HG03095 (cell line): ENCODE results near the gene EXPH5.

ENCODE experiments used
- ATAC-seq: cut with Tn5 transposase; IDR thresholded peaks from one replicate; pipeline ENCODE4 v1.9.1; 2021; ENCODE audit warnings: moderate library complexity; ENCODE audit not compliant: unreplicated experiment

The EXPH5 gene

DNA sequence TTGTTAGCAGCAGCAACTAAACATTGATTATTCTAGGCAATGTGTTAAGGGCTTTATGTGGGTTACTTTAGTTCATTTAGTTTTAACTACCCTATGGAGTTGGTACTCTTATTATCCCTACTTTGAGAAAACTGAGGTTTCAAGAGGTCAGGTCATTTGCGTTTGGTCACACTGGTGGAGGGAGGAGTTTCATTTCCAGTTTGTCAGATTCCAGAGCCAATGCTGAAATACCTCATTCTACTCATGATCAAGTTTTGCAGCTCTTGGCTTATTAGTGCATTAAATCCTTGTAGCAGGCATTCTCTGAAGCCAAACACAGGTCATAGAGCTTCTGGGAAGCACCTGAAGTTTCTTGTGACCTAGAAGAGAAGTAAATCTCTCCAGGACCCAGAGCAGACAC is 71.2 kb downstream of the EXPH5 start:
- no peak for ATAC-seq

DNA sequence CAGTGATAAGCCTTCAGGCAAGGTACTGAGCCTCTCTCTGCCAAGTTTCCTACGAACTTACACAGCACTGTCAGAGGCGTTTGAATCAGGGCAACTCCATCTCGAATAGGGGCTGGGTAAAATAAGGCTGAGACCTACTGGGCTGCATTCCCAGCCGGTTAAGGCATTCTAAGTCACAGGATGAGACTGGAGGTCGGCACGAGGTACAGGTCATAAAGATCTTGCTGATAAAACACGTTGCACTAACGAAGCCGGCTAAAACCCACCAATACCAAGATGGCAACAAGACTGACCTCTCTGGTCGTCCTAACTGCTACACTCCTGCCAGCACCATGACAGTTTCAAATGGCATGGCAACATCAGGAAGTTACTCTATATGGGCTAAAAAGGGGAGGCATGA is 75.0 kb downstream of the EXPH5 start:
- ATAC-seq: no peak

DNA sequence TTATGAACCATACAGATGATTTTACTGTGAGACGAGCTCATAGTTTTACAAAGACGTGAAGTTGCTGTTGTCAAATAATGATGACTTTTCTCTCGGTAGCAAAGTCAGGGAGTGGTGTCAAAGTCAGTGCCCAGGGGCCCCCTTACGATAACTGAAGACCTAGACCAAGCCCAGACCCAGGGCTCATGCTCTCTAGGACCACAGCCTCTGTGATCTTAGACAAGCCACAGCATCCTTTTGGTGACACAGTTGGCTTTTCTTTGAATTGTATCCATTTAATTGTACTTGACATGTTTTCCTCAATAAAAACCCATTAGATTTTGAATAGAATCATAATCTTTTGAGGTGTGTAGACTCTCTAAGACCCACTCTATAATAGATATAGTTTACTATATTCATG is 77.4 kb downstream of the EXPH5 start:
- no peak for ATAC-seq

- no peak for ATAC-seq
These were observed 80.9 kb downstream of the EXPH5 start for GRCh38 chr11:108512708-108513107.

GRCh38 chr11:108511851-108512474 is 81.6 kb downstream of the EXPH5 start:
- ATAC-seq: no peak

GRCh38 chr11:108508653-108509593 is 84.6 kb downstream of the EXPH5 start:
- no peak for ATAC-seq

DNA sequence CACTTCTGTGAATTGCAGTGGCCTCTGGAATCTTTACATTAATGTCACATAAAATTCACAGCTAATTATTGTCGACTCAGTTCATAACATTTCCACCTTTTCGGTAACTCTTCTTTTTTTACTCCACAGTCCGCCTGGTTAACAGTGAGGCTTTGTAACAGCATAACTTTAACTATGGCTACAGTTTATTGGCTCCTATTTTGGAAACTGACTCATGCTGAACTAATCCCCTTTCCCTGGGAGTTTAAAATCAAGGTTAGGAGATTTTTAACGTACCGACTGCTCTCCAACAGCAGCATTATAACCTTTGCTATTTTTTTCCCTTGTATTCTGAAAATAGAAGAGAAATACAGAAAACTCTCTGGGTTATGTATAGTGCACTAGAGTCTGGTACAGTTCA is 92.2 kb downstream of the EXPH5 start:
- ATAC-seq: no peak

DNA sequence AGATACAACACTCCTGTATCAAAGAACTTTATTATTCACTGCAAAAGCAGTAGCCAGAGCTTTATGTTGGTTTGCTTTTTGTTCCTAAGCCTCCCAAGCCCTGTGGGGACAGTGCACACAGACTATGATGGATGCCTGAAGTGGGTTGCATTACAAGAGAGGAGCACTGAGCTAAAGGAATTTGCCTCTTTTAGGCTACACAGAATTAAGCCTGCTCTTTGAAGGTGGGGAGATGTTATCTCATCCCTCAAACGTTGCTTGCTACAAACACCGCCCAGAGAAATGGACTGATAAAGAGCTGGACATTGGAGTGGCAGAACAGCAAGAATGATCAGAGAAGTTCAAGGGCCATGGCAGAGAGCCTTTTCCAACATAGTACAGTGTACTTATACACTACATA is 92.8 kb downstream of the EXPH5 start:
- ATAC-seq: no peak

DNA sequence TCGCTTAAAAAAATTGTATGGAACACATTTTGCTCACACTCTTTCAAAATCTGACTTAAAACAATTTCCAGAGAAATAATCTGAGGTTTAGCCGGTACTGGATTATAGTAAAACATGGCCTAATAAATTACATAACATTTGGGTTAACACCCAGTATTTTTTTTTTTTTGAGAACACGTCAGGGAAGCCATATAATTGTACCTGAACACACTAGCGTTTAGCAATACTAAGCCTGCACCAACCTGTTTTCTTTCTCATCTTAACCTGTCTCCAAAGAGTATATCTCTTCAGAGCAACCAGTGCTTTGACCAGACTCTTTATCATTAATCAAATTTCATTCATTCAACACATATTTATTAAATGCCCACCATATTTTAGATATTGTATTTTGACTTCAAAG is 93.4 kb downstream of the EXPH5 start:
- ATAC-seq: no peak

- ATAC-seq: no peak
These were observed 94.7 kb downstream of the EXPH5 start for GRCh38 chr11:108498816-108499408.

DNA sequence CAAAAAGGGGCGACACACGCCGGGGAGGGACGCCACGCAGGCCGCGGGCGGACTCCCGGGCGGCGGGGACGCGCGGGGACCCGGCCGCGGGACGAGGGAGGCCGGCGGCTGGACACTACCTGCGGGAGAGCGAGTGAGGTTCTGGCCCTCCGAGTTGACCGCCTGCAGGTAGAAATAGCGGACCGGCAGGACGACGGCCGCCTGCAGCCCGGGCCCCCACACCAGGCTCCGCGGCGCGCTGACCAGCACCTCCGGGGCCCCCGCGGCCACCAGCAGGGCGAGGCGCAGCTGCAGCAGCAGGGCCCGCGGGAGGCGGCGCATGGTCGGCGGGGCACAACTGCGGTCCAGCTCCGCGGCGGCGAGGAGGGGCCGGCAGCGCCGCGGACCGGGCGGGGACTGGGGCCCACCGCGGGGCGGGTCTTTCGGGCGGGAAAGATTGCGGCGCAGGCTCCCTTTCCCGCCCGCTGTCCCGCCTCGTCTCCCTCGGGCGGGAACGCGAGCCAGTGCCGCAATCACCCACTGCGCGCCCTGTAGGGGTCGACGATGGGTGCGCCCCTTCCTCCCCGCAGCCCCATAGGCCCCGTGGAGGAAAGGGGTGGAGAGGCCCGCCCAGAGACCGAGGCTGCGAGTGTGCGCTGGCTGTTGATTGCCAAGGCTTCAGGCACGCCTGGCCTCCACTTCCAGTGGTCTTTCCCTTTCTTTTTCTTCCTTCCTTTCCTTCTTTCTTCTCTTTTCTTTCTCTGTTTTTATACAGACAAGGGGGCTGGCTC is 95.3 kb downstream of the EXPH5 start, which contains the start of gene POGLUT3:
TSS of gene POGLUT3 (minus strand) at position 339 of the 770 bp plus-strand sequence. CDS start at position 321, 18 bp downstream.
- peak; percentile 60 for ATAC-seq

DNA sequence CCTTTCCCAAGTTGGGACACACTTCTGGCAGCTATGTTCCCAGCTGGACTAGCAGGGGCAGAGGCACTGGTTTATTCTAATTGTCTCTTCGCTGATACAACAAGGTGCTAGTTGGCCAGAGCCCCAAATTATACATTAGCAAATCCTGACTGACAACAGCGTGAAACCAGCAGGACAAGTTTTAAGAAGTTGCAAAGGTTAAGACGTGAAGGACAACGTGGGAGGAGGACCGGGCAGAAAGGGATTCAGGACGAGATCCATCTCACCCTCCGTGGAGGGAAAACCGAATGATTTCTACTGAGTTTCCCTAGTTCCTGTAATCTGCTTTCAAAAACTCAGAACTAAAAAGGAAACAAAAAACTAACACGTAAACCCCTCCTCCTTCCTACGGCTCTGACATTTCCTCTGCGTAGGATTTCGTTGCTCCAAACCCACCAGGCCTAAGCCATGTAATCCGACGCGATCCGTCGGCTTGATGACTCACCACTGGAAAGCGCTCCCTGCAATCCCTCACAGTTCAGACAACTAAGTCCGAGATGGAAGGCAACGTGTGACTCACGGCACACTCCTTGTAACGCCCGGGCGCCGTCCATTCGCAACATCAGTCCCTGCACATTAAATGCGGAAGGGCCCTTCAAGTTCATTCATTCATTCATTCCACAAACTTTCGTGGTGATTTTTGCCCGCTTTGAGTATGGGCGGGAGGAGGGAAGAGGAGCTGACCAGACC is 96.1 kb downstream of the EXPH5 start:
- peak; percentile 45 for ATAC-seq

DNA sequence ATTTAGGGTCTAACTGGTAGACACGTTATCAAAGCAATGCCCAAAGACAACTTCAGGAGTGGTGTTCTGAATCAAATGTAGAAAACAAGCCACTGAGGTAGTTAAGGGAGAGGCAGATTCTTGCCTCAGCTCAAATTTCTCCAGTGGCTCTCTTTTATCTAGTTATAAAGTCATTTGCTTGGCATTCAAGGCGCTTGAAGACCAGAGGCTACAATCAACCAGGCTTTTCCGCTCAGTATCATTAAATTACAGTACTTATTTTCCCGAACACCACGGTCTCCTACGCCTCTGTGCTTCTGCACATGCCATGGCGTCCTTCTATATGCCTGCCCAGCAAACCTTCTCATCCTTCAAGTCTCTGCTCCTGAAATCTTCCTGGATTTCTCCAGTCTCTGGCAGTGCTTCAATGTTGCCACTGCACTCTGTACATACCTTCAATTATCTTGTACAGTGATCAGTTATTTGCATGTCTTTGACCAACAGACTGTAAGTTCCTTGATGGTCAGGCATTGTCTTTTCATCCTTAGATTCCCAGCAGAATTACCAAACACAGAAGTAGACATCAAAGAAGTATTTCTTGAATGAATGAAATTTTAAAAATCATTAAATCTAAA is 96.8 kb downstream of the EXPH5 start:
- no peak for ATAC-seq

GRCh38 chr11:108495326-108495725 is 98.2 kb downstream of the EXPH5 start:
- no peak for ATAC-seq

- ATAC-seq: no peak
These were observed 99.4 kb downstream of the EXPH5 start for GRCh38 chr11:108494182-108494581.

DNA sequence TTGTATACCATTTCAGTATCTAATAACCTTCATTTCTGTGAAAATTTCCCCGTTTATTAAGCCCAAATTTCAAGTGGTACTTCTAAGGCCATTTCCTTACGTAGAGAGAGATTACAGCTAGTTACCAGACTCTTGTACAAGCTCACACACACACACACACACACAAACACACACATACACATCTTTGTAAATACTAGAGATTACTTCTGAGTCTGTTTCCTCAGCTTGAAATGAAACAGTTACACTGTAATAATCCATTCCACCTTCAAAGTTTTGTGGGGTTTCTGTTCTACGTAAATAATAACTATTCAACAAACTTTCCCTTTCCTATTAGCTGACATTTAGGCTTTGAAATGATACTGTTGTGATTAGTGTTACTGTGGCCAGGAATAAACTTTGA is 101.6 kb downstream of the EXPH5 start:
- ATAC-seq: no peak

GRCh38 chr11:108486828-108487227 is 106.7 kb downstream of the EXPH5 start:
- ATAC-seq: no peak

GRCh38 chr11:108486331-108486730 is 107.2 kb downstream of the EXPH5 start:
- no peak for ATAC-seq

- no peak for ATAC-seq
These were observed 110.4 kb downstream of the EXPH5 start for GRCh38 chr11:108483163-108483562.
